NCI-H1092 (cell line): ENCODE data around the gene LHFPL2.
"Not testable (repeated sequence)": the region's sequence is repeated elsewhere in the genome, so short reads cannot be mapped to it uniquely, and the experiment has no call there.

ENCODE experiments used
- DNase-seq: peaks from one replicate; lab custom pipeline; 2025; lab: John Stamatoyannopoulos, UW

Gene LHFPL2

GRCh38 chr5:78648359-78649210, at the start of gene LHFPL2:
Gene LHFPL2, minus strand, starts transcription at chr5:78648772. Its CDS starts 138,559 bp downstream, at chr5:78510213.
- peak; percentile 25 for DNase-seq

- no peak for DNase-seq
These were observed 48.1 kb upstream of the LHFPL2 start for GRCh38 chr5:78696637-78697036.

- not testable (repeated sequence) for DNase-seq
These were observed 47.5 kb upstream of the LHFPL2 start for GRCh38 chr5:78696052-78696451.

- DNase-seq, result no peak
These were observed 44.8 kb upstream of the LHFPL2 start for GRCh38 chr5:78693339-78693738.

GRCh38 chr5:78691084-78691960, 42.8 kb upstream of the LHFPL2 start:
- DNase-seq, result no peak

GRCh38 chr5:78690253-78690972, 41.8 kb upstream of the LHFPL2 start:
- no peak for DNase-seq

- no peak for DNase-seq
These were observed 41.1 kb upstream of the LHFPL2 start for GRCh38 chr5:78689540-78690252.

- not testable (repeated sequence) for DNase-seq
These were observed 38.9 kb upstream of the LHFPL2 start for GRCh38 chr5:78687514-78687913.

- DNase-seq, result not testable (repeated sequence)
These were observed 35.3 kb upstream of the LHFPL2 start for GRCh38 chr5:78683905-78684304.

GRCh38 chr5:78679905-78680304, 31.3 kb upstream of the LHFPL2 start:
- no peak for DNase-seq

GRCh38 chr5:78677777-78678668, 29.5 kb upstream of the LHFPL2 start:
- no peak for DNase-seq

GRCh38 chr5:78675956-78676730, 27.6 kb upstream of the LHFPL2 start:
- DNase-seq, result no peak

GRCh38 chr5:78673827-78674226, 25.3 kb upstream of the LHFPL2 start:
- DNase-seq, result not testable (repeated sequence)

- DNase-seq, result no peak
These were observed 23.6 kb upstream of the LHFPL2 start for GRCh38 chr5:78672154-78672553.

GRCh38 chr5:78671609-78672008, 23.0 kb upstream of the LHFPL2 start:
- DNase-seq, result no peak

- no peak for DNase-seq
These were observed 22.2 kb upstream of the LHFPL2 start for GRCh38 chr5:78670701-78671269.

GRCh38 chr5:78669331-78669730, 20.8 kb upstream of the LHFPL2 start:
- no peak for DNase-seq

- no peak for DNase-seq
These were observed 19.0 kb upstream of the LHFPL2 start for GRCh38 chr5:78667461-78668103.

- DNase-seq, result not testable (repeated sequence)
These were observed 18.4 kb upstream of the LHFPL2 start for GRCh38 chr5:78666975-78667374.
